Suprapubic skin (tissue), 4 donors: Measurements from ENCODE around the gene L3MBTL4.

ENCODE experiments used
- CTCF ChIP-seq, 2 donors: fragments of 200-600 bp in 1 of 2; fragments of 450-650 bp in 1 of 2; sonication (generic) in 1 of 2; IDR thresholded peaks; one replicate each; pipeline ENCODE4 v1.5.1; 2016 to 2019; ENCODE audit warnings: antibody characterized with exemption in 2 of 2, mild to moderate bottlenecking in 1 of 2, moderate library complexity in 1 of 2
- POLR2A ChIP-seq, 2 donors: fragments of 450-650 bp; IDR thresholded peaks; one replicate each; pipeline ENCODE4 v1.6.1; 2017; ENCODE audit warnings: antibody characterized with exemption in 2 of 2, mild to moderate bottlenecking in 2 of 2, moderate library complexity in 2 of 2
- POLR2AphosphoS5 ChIP-seq, 3 donors: sonication (generic); formaldehyde crosslinking; IDR thresholded peaks; one replicate each; pipeline ENCODE4 v1.6.1; 2017; ENCODE audit warnings: antibody characterized with exemption in 3 of 3

- TF ChIP-seq CTCF (IDR thresholded peaks at IDR 0.05) (no peak), POLR2A (IDR thresholded peaks at IDR 0.05) (no peak), POLR2AphosphoS5 (IDR thresholded peaks at IDR 0.05) (no peak)
Observed at GRCh38 chr18:6336239-6336638, 78.5 kb downstream of the L3MBTL4 start.
